Urinary bladder (tissue), 4 donors: Measurements from ENCODE around the gene FOXJ3. TPM values are rescaled to one million over a fixed set of nuclear protein-coding genes. Genes with fewer than 3 reads are reported as not detected.
"Not testable (repeated sequence)": the region's sequence is repeated elsewhere in the genome, so short reads cannot be mapped to it uniquely, and the experiment has no call there.

Experiments
- DNase-seq: peaks from one replicate; pipeline ENCODE4 v3.0.0-alpha.2; 2015; ENCODE audit errors: extremely low spot score
- H3K27ac ChIP-seq: one replicate; pipeline ENCODE4 v1.5.1; 2013; ENCODE audit warnings: low read depth, mild to moderate bottlenecking, moderate library complexity
- H3K36me3 ChIP-seq: one replicate; pipeline ENCODE4 v1.6.1; 2013; ENCODE audit warnings: mild to moderate bottlenecking, moderate library complexity; ENCODE audit not compliant: insufficient read depth
- H3K4me1 ChIP-seq: one replicate; pipeline ENCODE4 v1.6.1; 2013; ENCODE audit warnings: mild to moderate bottlenecking, moderate library complexity; ENCODE audit not compliant: insufficient read depth
- H3K4me3 ChIP-seq: one replicate; pipeline ENCODE4 v1.5.1; 2013; ENCODE audit warnings: low read depth, low read length
- WGBS: extraction: QIAGEN DNeasy Blood & Tissue Kit; methylation state at CpG from one replicate; pipeline ENCODE4 v1.1.7; 2013; 5-methylcytosine and 5-hydroxymethylcytosine counted together
- polyA plus RNA-seq: library from polyadenylated mRNA; stranded (reverse); fragments of 200-250 nt; gene quantifications from one replicate; pipeline ENCODE4 v1.2.3, GENCODE V29; 2013
- total RNA-seq: library from RNA; depleted of rRNA; stranded (reverse); fragments of >200 nt; gene quantifications from one replicate; pipeline ENCODE4 v1.2.3, GENCODE V29; 2014
- donor health status: healthy with polysubstance abuse.
- donor health status: healthy.

The FOXJ3 gene
- total and polyA plus RNA-seq, 2 donors, result 21.4 to 103 TPM

- WGBS, result 91% methylated on average over 7 of the region's 7 CpGs
- Histone ChIP-seq H3K4me3 (no peak overlapping the region), H3K4me1 (no peaks in the 10 kb centered on the region), H3K36me3 (no peaks in the 10 kb centered on the region), H3K27ac (no peak overlapping the region)
- no peak for DNase-seq
Observed at GRCh38 chr1:42231253-42231652, 103.8 kb downstream of the FOXJ3 start.

GRCh38 chr1:42228938-42229337, 106.1 kb downstream of the FOXJ3 start:
- H3K36me3 ChIP-seq, result peaks cover 2% of the 10 kb centered on the region
- no peaks in the 10 kb centered on the region for H3K4me1 ChIP-seq
- no peak overlapping the region for H3K27ac ChIP-seq
- H3K4me3 ChIP-seq, result no peak overlapping the region
- no peak for DNase-seq
- WGBS, result 83% methylated on average over 6 of the region's 6 CpGs

GRCh38 chr1:42223036-42223435, 112.0 kb downstream of the FOXJ3 start:
- Histone ChIP-seq H3K4me3 (no peak overlapping the region), H3K27ac (no peak overlapping the region), H3K4me1 (peaks cover 1% of the 10 kb centered on the region), H3K36me3 (peaks cover 2% of the 10 kb centered on the region)
- no peak for DNase-seq
- WGBS, result 96% methylated on average over 1 of the region's 1 CpG

- DNase-seq, result no peak
- Histone ChIP-seq H3K27ac (no peak overlapping the region), H3K4me1 (peaks cover 1% of the 10 kb centered on the region), H3K4me3 (no peak overlapping the region), H3K36me3 (peaks cover 2% of the 10 kb centered on the region)
- WGBS, result 93% methylated on average over 2 of the region's 2 CpGs
Observed at GRCh38 chr1:42221952-42222606, 113.0 kb downstream of the FOXJ3 start.

GRCh38 chr1:42221456-42221855, 113.6 kb downstream of the FOXJ3 start:
- WGBS, result 97% methylated on average over 2 of the region's 2 CpGs
- Histone ChIP-seq H3K27ac (no peak overlapping the region), H3K4me1 (peaks cover 1% of the 10 kb centered on the region), H3K4me3 (no peak overlapping the region), H3K36me3 (peaks cover 2% of the 10 kb centered on the region)
- DNase-seq, result no peak

- Histone ChIP-seq H3K36me3 (no peaks in the 10 kb centered on the region), H3K27ac (no peak overlapping the region), H3K4me1 (peaks cover 1% of the 10 kb centered on the region), H3K4me3 (no peak overlapping the region)
- 72% methylated on average over 1 of the region's 1 CpG for WGBS
- DNase-seq, result no peak
Observed at GRCh38 chr1:42219627-42220026, 115.4 kb downstream of the FOXJ3 start.

GRCh38 chr1:42214447-42214871, 120.6 kb downstream of the FOXJ3 start:
- H3K27ac ChIP-seq, result no peak overlapping the region
- no peak for DNase-seq

GRCh38 chr1:42211224-42211623, 123.8 kb downstream of the FOXJ3 start:
- 87% methylated on average over 2 of the region's 2 CpGs for WGBS
- H3K4me1 ChIP-seq, result peaks cover 3% of the 10 kb centered on the region
- no peak for DNase-seq
- H3K27ac ChIP-seq, result no peak overlapping the region
- no peak overlapping the region for H3K4me3 ChIP-seq
- H3K36me3 ChIP-seq, result peaks cover 2% of the 10 kb centered on the region

More at GRCh38 chr1:42214447-42214871, 120.6 kb downstream of the FOXJ3 start:
- H3K36me3 ChIP-seq, result no peaks in the 10 kb centered on the region
- WGBS, result 29% methylated on average over 1 of the region's 1 CpG
- no peaks in the 10 kb centered on the region for H3K4me1 ChIP-seq
- no peak overlapping the region for H3K4me3 ChIP-seq

- Histone ChIP-seq H3K36me3 (peaks cover 2% of the 10 kb centered on the region), H3K4me1 (peaks cover 3% of the 10 kb centered on the region), H3K27ac (no peak overlapping the region), H3K4me3 (no peak overlapping the region)
- WGBS, result 92% methylated on average over 6 of the region's 6 CpGs
- DNase-seq, result no peak
Observed at GRCh38 chr1:42210421-42211133, 124.5 kb downstream of the FOXJ3 start.

GRCh38 chr1:42209526-42210251, 125.3 kb downstream of the FOXJ3 start:
- Histone ChIP-seq H3K27ac (no peak overlapping the region), H3K36me3 (peaks cover 2% of the 10 kb centered on the region), H3K4me1 (peaks cover 3% of the 10 kb centered on the region), H3K4me3 (no peak overlapping the region)
- WGBS, result 70% methylated on average over 6 of the region's 6 CpGs
- no peak for DNase-seq

GRCh38 chr1:42206930-42207329, 128.1 kb downstream of the FOXJ3 start:
- not testable (repeated sequence) for H3K4me1 ChIP-seq, H3K27ac ChIP-seq, DNase-seq, H3K4me3 ChIP-seq, H3K36me3 ChIP-seq
- WGBS, result 92% methylated on average over 2 of the region's 2 CpGs

- Histone ChIP-seq H3K4me3 (no peak overlapping the region), H3K4me1 (peaks cover 3% of the 10 kb centered on the region), H3K27ac (no peak overlapping the region), H3K36me3 (peaks cover 2% of the 10 kb centered on the region)
- 77% methylated on average over 3 of the region's 3 CpGs for WGBS
- DNase-seq, result peak; percentile 57
Observed at GRCh38 chr1:42206164-42206563, 128.9 kb downstream of the FOXJ3 start.

GRCh38 chr1:42201986-42202385, 133.0 kb downstream of the FOXJ3 start:
- peaks cover 2% of the 10 kb centered on the region for H3K36me3 ChIP-seq
- no peak overlapping the region for H3K4me3 ChIP-seq
- H3K4me1 ChIP-seq, result no peaks in the 10 kb centered on the region
- DNase-seq, result no peak
- no peak overlapping the region for H3K27ac ChIP-seq

- H3K36me3 ChIP-seq, result peaks cover 2% of the 10 kb centered on the region
Observed at GRCh38 chr1:42198251-42198650, 136.8 kb downstream of the FOXJ3 start.

More at GRCh38 chr1:42198251-42198650, 136.8 kb downstream of the FOXJ3 start:
- no peak for DNase-seq
- H3K4me3 ChIP-seq, result no peak overlapping the region
- no peaks in the 10 kb centered on the region for H3K4me1 ChIP-seq
- no peak overlapping the region for H3K27ac ChIP-seq
- WGBS, result 91% methylated on average over 5 of the region's 5 CpGs
